Ishikawa (cell line): ENCODE data around the gene CDC42BPB.

Source experiments
- CEBPB ChIP-seq: IDR thresholded peaks from 2 replicates; pipeline ENCODE4 v1.6.1; 2012
- CREB1 ChIP-seq: IDR thresholded peaks from 2 replicates; pipeline ENCODE4 v1.6.1; 2012; ENCODE audit warnings: low read depth
- EGR1 ChIP-seq: IDR thresholded peaks from 2 replicates; pipeline ENCODE4 v1.6.1; 2012
- EP300 ChIP-seq: IDR thresholded peaks from 2 replicates; pipeline ENCODE4 v1.6.1; 2012; ENCODE audit warnings: borderline replicate concordance
- FOXM1 ChIP-seq: IDR thresholded peaks from 2 replicates; pipeline ENCODE4 v1.6.1; 2012; ENCODE audit warnings: low read depth, borderline replicate concordance
- NFIC ChIP-seq: IDR thresholded peaks from 2 replicates; pipeline ENCODE4 v1.6.1; 2012
- RAD21 ChIP-seq: IDR thresholded peaks from 2 replicates; pipeline ENCODE4 v1.6.1; 2012; ENCODE audit warnings: low read depth
- TAF1 ChIP-seq: IDR thresholded peaks from 2 replicates; pipeline ENCODE4 v1.6.1; 2012; ENCODE audit warnings: low read depth, mild to moderate bottlenecking
- TCF12 ChIP-seq: IDR thresholded peaks from 2 replicates; pipeline ENCODE4 v1.6.1; 2012; ENCODE audit warnings: low read depth
- TEAD4 ChIP-seq: IDR thresholded peaks from 2 replicates; pipeline ENCODE4 v1.6.1; 2012
- YY1 ChIP-seq: IDR thresholded peaks from 2 replicates; pipeline ENCODE4 v1.6.1; 2012; ENCODE audit warnings: low read depth
- ZBTB7A ChIP-seq: IDR thresholded peaks from 2 replicates; pipeline ENCODE4 v1.6.1; 2012; ENCODE audit warnings: low read depth
- TF ChIP-seq, protein P1 (sequence below): IDR thresholded peaks from 2 replicates; pipeline ENCODE4 v1.6.1; 2012; ENCODE audit warnings: low read depth, mild to moderate bottlenecking
- TF ChIP-seq, protein P2 (sequence below): IDR thresholded peaks from 2 replicates; pipeline ENCODE4 v1.6.1; 2012
- TF ChIP-seq, protein P3 (sequence below): IDR thresholded peaks from 2 replicates; pipeline ENCODE4 v1.6.1; 2012

Gene CDC42BPB

DNA sequence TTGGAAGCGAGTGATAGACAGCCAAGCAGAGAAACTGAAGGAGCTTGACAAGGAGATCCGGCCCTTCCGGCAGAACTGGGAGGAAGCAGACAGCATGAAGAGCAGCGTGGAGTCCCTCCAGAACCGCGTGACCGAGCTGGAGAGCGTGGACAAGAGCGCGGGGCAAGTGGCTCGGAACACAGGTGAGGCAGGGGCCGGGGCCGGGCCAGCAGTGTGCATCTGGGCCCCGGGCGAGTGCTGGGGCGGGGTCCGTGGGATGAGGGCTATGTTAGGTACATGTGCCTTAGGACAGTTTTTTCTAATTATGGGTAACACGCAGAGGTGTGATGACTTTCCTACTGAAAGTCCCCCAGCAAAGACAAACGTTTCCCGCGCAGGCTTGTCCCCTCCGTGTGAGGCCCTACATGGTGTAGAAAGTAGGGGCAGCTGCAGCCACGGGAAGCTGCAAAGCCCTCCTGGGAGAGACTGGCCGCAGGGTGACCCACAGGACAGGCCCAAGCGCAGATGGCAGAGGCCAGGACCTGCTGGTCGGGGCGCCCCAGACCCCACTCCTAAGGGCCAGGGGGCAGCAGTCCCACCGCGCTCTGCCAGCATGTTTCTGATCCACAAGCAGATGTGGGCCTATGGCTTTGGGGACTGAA, 154.0 kb downstream of the CDC42BPB start:
- TF ChIP-seq, protein P1, sequence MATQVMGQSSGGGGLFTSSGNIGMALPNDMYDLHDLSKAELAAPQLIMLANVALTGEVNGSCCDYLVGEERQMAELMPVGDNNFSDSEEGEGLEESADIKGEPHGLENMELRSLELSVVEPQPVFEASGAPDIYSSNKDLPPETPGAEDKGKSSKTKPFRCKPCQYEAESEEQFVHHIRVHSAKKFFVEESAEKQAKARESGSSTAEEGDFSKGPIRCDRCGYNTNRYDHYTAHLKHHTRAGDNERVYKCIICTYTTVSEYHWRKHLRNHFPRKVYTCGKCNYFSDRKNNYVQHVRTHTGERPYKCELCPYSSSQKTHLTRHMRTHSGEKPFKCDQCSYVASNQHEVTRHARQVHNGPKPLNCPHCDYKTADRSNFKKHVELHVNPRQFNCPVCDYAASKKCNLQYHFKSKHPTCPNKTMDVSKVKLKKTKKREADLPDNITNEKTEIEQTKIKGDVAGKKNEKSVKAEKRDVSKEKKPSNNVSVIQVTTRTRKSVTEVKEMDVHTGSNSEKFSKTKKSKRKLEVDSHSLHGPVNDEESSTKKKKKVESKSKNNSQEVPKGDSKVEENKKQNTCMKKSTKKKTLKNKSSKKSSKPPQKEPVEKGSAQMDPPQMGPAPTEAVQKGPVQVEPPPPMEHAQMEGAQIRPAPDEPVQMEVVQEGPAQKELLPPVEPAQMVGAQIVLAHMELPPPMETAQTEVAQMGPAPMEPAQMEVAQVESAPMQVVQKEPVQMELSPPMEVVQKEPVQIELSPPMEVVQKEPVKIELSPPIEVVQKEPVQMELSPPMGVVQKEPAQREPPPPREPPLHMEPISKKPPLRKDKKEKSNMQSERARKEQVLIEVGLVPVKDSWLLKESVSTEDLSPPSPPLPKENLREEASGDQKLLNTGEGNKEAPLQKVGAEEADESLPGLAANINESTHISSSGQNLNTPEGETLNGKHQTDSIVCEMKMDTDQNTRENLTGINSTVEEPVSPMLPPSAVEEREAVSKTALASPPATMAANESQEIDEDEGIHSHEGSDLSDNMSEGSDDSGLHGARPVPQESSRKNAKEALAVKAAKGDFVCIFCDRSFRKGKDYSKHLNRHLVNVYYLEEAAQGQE = no peak
- TF ChIP-seq NFIC (no peak), FOXM1 (no peak), TCF12 (no peak), CEBPB (no peak), EP300 (no peak), ZBTB7A (no peak), CREB1 (no peak), TEAD4 (no peak), EGR1 (no peak)
- TF ChIP-seq, protein P2, sequence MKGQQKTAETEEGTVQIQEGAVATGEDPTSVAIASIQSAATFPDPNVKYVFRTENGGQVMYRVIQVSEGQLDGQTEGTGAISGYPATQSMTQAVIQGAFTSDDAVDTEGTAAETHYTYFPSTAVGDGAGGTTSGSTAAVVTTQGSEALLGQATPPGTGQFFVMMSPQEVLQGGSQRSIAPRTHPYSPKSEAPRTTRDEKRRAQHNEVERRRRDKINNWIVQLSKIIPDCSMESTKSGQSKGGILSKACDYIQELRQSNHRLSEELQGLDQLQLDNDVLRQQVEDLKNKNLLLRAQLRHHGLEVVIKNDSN = no peak
- TF ChIP-seq, protein P3, sequence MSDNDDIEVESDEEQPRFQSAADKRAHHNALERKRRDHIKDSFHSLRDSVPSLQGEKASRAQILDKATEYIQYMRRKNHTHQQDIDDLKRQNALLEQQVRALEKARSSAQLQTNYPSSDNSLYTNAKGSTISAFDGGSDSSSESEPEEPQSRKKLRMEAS = no peak

DNA sequence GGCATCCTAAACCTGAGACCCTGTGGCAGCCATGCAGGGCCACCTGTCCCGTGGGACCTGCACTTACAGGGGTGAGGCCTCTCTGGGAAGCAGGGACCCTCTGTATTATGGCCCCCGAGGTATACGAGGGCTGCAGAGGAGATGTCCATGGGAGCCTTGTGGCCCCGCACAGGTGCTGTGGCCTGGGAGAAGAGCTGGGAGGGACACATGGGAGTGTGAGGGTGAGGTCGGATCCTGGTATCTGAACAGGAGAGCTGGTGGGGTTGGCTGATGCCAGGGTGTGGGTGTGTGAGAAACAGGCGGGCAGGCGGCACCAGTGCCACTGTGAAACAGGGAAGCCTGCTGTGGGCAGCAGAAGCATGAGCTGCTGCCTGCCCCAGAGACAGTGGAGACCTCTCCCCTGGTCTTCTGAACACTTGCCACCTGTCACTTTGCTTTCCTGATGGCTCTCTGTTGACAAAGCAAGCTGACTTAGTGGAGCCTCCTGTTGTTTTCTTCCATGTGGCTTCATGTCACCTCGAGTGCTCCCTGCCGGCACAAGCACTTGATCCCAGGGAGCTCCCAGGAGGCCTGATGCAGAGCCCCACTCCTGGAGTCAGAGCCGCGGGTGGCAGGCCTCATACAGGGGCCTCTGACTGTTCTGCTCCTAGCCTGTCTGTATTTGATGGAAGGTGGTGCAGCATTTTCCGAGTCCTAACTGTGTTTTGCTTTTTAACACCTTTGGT, 154.7 kb downstream of the CDC42BPB start:
- TF ChIP-seq, protein P2 = no peak
- TF ChIP-seq NFIC (no peak), FOXM1 (no peak), CEBPB (no peak), CREB1 (no peak), YY1 (no peak), TCF12 (no peak), ZBTB7A (no peak), TEAD4 (no peak), RAD21 (no peak), TAF1 (no peak), EP300 (no peak), EGR1 (no peak)
- TF ChIP-seq, protein P1 = no peak
- TF ChIP-seq, protein P3 = no peak

DNA sequence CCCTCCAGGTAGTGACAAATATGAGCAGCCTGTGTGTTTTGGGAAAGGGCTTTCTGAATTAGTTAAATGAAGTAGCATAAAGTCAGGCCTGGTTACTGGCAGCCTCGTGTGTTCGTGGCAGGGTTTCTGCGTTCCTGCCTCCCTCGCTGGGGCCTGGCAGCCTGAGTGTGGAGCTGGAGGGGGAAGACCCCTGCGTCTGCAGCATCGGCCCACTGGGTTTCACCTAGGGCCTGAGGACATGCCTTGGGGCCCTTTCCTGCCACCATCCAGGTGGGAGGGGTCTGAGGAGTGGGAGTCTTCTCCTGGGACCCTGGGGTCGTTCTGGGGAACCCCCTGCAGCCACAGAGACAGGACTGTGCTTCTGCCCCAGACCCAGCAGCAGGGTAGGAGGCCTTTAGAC, 155.3 kb downstream of the CDC42BPB start:
- no peak for TF ChIP-seq FOXM1
- no peak for TF ChIP-seq TAF1
- no peak for TF ChIP-seq NFIC
- TF ChIP-seq, protein P1 = no peak
- TF ChIP-seq TCF12 = no peak
- TF ChIP-seq, protein P2 = no peak
- TF ChIP-seq EP300 = no peak
- no peak for TF ChIP-seq CREB1
- TF ChIP-seq YY1 = no peak

DNA sequence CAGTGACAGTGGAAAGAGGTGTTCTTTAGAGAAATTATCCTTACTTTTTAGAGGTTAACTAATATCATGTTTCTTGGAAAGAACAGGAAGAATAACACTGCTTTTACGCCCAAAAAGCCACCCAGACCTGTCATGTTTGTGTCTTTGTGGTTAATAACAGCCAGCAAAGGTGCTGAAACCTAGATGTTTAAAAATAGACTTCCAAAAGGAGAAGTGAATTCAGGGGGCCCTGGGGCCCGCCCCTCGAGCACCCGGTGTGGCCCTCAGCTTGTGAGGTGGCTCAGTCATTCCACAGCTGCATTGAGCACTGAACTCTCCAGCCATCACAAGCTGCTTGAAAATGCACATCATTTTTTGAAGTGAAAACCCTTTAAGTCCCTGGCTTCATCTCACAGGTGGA, 155.7 kb downstream of the CDC42BPB start:
- TF ChIP-seq NFIC = no peak
- TF ChIP-seq TCF12 = no peak
- no peak for TF ChIP-seq TAF1
- no peak for TF ChIP-seq EP300
- TF ChIP-seq FOXM1 = no peak
- TF ChIP-seq EGR1 = no peak
- TF ChIP-seq RAD21 = no peak
- TF ChIP-seq CEBPB = no peak
- TF ChIP-seq TEAD4 = no peak
- TF ChIP-seq, protein P3 = no peak
- no peak for TF ChIP-seq CREB1
- TF ChIP-seq, protein P1 = no peak
- TF ChIP-seq, protein P2 = no peak
- TF ChIP-seq ZBTB7A = no peak
- no peak for TF ChIP-seq YY1
